IPS DF 19.7 (cell line): Measurements from ENCODE around the gene TEX19.

Source experiments
- DNase-seq: peaks from one replicate; pipeline ENCODE4 v3.0.0-alpha.2; 2013; ENCODE audit warnings: low read depth, low spot score

Gene TEX19

GRCh38 chr17:82389379-82389778 is 30.3 kb downstream of the TEX19 start:
- DNase-seq = no peak

GRCh38 chr17:82390015-82390859 is 31.2 kb downstream of the TEX19 start:
- no peak for DNase-seq

DNA sequence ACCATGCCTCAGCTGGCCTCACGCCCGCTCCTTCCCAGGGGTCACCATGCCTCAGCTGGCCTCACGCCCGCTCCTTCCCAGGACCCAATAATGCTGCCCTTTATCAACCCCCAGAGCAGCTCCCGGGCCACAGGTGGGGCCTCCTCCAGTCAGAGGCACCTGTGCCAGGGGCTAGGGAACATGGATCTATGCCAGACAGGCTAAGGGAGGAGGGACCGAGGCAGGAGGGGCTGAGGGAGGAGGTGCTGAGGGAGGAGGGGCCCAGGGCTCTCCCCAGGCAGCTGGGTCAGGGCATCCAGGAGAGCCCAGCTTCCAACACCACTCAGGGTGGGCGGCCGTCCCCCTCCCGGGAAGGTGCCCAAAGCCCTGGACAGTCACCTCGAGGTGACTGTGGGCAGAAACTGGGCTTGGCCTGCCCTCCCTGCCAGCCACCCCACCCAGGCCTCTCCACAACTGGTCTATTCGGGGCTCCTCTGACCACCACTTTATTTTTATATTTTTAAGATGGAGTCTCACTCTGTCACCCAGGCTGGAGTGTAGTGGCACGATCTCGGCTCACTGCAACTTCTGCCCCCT is 31.9 kb downstream of the TEX19 start:
- DNase-seq = no peak

DNA sequence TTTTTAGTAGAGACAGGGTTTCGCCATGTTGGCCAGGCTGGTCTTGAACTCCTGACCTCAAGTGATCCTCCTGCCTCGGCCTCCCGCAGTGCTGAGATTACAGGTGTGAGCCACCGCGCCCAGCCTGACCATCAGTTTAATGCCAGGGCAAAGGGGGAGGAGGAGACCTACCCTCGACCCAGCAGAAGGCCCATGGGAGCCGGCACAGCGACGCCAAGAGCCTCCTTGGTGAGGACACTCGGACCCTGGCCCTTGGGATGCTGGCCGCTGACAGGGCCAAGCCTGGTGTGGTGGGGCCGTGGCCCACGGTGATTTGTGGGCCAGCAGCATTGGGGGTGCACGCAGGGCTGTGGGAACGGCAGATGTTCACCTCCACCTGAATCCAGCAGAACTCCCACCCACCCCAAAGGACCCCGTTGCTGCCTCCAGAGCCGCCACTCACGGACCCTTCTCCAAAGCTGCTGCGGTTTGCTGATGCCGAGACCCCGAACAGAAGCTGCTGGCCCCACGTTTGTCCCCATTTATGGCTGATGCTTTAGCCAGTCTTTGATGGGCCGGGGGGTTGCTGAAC is 32.5 kb downstream of the TEX19 start:
- no peak for DNase-seq

- no peak for DNase-seq
These were observed 33.3 kb downstream of the TEX19 start for GRCh38 chr17:82392209-82392920.

GRCh38 chr17:82392941-82393340 is 33.9 kb downstream of the TEX19 start:
- no peak for DNase-seq

- no peak for DNase-seq
These were observed 35.2 kb downstream of the TEX19 start for GRCh38 chr17:82394278-82394677.

- DNase-seq = no peak
These were observed 37.8 kb downstream of the TEX19 start for GRCh38 chr17:82396601-82397435.

DNA sequence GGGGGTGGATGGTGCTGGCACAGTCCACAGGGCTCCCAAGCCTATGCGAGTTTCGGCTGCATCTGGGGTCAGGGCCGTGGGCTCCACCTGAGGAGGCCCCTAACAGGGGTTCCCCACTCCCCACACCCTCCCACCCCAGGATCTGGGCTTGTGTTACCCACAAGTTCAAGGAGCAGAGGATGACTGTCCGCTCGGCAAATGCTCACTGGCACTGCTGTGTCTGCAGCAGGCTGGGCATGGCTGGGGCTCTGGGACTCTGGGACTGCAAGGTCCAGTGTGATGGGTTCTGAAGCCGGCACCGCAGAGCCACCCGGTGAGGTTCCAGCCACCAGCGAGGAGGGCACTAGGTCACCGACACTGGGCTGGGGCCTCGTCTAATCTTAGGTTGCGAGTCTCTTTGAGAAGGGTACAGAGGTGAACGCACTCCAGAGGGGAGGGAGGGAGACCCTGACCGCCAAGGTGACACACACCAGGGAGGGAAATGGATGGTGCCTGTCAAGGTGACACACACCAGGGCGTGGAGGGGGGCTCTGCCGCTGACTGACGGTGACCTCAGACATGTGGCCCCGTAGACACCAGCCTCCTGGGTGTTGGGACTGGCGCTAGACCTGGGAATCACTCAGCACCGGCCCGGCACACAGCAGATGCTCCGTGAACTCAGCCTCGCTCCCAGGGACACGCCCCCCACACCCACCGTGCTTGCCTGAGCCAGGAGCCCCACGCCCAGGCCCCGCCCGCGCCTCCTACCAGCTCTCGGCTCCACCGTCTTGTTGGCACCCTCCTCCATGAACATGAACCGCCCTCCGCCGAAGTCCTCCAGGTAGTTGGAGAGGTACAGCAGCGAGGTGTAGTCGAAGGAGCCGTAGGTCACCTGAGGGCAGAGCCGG is 38.6 kb downstream of the TEX19 start:
- DNase-seq = no peak

GRCh38 chr17:82399041-82399441 is 40.0 kb downstream of the TEX19 start:
- no peak for DNase-seq

DNA sequence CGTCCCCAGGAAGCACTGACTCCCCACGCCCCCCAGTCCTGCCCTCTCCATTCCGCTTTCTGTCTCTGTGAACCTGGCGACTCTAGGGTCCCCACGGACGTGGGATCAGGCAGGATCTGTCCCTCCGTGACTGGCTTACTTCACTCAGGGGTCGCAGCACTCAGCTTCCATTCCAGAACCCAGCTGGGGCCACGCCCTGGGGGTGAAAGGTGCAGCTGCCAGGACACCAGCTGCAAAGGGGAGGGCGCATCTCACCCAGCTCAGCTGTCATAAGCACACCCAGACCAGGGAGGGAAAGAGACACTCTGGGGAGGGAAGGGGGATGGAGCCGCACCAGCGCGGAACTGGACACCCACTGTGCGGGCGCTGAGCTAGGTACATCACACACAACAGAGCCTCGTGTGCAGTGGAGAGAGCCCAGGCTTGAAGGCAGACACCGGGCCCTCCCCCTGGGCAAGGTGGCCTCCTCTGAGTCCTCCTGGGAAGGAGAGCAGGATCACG is 40.6 kb downstream of the TEX19 start:
- DNase-seq = no peak

- DNase-seq = no peak
These were observed 41.2 kb downstream of the TEX19 start for GRCh38 chr17:82400206-82400605.

GRCh38 chr17:82400830-82401229 is 41.8 kb downstream of the TEX19 start:
- no peak for DNase-seq

DNA sequence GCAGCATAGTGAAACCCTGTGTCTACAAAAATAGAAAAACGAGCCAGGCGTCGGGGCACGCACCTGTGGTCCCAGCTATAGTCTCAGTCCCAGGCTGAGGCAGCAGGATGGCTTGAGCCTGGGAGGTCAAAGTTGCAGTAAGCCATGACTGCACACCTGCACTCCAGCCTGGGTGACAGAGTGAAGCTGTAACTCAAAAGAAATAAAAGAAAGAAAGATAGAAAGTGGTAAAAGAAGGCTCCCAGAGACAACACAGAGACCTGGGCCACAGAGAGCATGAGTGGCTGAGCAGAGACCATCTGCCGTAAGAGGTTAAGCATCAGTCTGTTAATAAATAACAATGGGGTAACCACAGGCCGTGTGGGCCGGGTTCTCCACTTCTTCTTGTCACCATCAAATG is 43.8 kb downstream of the TEX19 start:
- DNase-seq = no peak

DNA sequence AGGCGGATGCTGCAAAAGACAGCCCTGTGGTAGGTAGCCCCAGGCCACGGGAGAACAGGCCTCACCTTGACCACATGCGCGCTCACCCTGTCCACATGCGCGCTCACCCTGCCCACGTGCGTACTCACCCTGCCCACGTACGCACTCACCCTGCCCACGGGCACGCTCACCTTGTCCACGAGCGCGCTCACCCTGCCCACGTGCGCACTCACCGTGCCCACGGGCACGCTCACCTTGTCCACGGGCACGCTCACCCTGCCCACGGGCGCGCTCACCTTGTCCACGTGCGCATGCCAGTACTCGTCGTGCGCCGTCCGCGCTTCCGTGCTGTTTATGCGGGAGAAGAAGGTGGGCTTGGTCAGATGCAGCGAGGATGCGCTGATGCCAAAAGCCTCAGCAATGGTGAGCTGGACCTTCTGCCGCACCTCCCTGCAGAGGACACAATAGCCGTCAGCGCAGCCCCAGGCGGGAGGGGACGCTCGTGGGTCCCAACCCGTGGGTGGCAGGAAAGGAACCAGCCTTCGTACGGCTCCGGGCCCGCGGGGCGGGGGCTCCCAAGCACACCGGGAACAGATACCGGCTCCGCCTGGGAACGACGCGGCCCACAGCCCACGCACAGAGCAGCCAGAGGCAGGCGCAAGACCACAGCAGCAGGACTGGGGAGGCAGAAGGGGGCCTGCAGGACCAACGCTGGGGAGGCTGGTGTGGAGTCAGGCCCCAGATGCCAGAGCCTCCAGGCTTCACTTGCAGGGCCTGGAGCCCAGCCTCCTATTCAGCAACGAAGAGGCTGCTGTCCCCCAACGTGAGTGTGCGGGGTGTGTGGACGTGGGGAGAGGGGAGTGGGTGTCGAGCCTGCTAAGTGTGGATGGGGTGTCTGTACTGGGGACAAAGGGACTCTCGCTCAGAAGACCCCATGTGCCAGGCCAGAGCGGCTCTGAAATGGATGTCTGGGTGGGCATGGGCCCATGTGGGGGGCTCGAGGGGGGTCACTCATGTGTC is 44.9 kb downstream of the TEX19 start:
- no peak for DNase-seq

DNA sequence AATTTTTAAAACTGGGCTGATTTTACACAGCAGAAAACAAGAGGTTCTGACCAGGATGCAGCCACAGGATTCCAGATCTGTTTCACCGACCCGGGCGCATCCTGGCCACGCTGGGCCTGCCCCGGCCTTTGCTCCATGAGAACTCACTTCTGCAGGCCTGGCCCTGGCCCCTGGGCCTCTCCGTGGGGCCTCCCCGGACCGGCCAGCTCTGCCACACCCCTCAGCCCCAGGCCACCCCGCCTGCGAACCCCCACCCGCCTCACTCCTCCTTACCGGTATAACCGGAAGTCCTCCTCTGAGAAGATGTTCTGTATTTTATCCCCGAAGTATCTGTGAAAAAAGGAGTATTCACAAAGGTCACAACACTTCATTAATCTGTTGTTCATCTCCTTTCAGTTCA is 46.0 kb downstream of the TEX19 start:
- DNase-seq = no peak

DNA sequence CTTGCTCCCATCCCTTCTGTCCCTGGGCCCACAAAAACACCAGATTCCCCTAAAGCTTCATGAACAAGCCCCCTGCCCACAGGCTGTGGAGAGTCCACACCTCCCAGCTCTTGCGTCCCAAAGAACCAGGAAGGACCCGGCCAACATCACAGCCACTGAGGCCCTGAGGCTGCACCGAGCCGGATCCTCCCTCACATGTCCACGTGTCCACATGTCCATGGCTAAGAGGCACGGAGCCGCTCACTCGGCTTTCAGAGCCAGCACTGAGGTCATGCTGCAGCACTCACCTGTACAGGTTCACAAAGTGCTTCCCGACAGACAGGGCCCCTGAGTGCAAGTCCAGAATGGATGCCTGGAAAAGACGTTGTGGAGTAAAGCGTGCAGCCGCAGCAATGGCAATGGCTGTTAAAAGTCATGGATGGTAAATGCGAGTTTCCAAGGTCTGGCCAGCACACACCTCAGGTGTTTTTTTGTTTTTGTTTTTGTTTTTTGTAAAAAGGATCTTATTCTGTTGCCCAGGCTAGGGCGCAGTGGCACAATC is 47.2 kb downstream of the TEX19 start:
- no peak for DNase-seq

GRCh38 chr17:82407255-82407654 is 48.2 kb downstream of the TEX19 start:
- DNase-seq = no peak
